Ishikawa (cell line): ENCODE data around the gene FAM9A.

ENCODE experiments used
- CEBPB ChIP-seq: IDR thresholded peaks from 2 replicates; pipeline ENCODE4 v1.6.1; 2012
- CREB1 ChIP-seq: IDR thresholded peaks from 2 replicates; pipeline ENCODE4 v1.6.1; 2012; ENCODE audit warnings: low read depth
- EGR1 ChIP-seq: IDR thresholded peaks from 2 replicates; pipeline ENCODE4 v1.6.1; 2012
- EP300 ChIP-seq: IDR thresholded peaks from 2 replicates; pipeline ENCODE4 v1.6.1; 2012; ENCODE audit warnings: borderline replicate concordance
- FOXM1 ChIP-seq: IDR thresholded peaks from 2 replicates; pipeline ENCODE4 v1.6.1; 2012; ENCODE audit warnings: low read depth, borderline replicate concordance
- MAX ChIP-seq: IDR thresholded peaks from 2 replicates; pipeline ENCODE4 v1.6.1; 2012
- RAD21 ChIP-seq: IDR thresholded peaks from 2 replicates; pipeline ENCODE4 v1.6.1; 2012; ENCODE audit warnings: low read depth
- REST ChIP-seq: IDR thresholded peaks from 2 replicates; pipeline ENCODE4 v1.6.1; 2012; ENCODE audit warnings: low read depth, mild to moderate bottlenecking
- TAF1 ChIP-seq: IDR thresholded peaks from 2 replicates; pipeline ENCODE4 v1.6.1; 2012; ENCODE audit warnings: low read depth, mild to moderate bottlenecking
- TCF12 ChIP-seq: IDR thresholded peaks from 2 replicates; pipeline ENCODE4 v1.6.1; 2012; ENCODE audit warnings: low read depth
- TEAD4 ChIP-seq: IDR thresholded peaks from 2 replicates; pipeline ENCODE4 v1.6.1; 2012
- USF1 ChIP-seq: IDR thresholded peaks from 2 replicates; pipeline ENCODE4 v1.6.1; 2012
- YY1 ChIP-seq: IDR thresholded peaks from 2 replicates; pipeline ENCODE4 v1.6.1; 2012; ENCODE audit warnings: low read depth
- ZBTB7A ChIP-seq: IDR thresholded peaks from 2 replicates; pipeline ENCODE4 v1.6.1; 2012; ENCODE audit warnings: low read depth

GRCh38 chrX:8805046-8805445, 3.9 kb upstream of the FAM9A start:
- no peak for TF ChIP-seq CEBPB
- no peak for TF ChIP-seq USF1
- TF ChIP-seq FOXM1 = no peak
- no peak for TF ChIP-seq REST
- TF ChIP-seq TEAD4 = no peak
- TF ChIP-seq ZBTB7A = no peak
- TF ChIP-seq EP300 = no peak
- TF ChIP-seq YY1 = no peak
- no peak for TF ChIP-seq MAX
- no peak for TF ChIP-seq TAF1
- no peak for TF ChIP-seq EGR1
- TF ChIP-seq CREB1 = no peak
- no peak for TF ChIP-seq TCF12
- TF ChIP-seq RAD21 = no peak
